Measurements from ENCODE around the gene ABHD4.

The ABHD4 gene

DNA sequence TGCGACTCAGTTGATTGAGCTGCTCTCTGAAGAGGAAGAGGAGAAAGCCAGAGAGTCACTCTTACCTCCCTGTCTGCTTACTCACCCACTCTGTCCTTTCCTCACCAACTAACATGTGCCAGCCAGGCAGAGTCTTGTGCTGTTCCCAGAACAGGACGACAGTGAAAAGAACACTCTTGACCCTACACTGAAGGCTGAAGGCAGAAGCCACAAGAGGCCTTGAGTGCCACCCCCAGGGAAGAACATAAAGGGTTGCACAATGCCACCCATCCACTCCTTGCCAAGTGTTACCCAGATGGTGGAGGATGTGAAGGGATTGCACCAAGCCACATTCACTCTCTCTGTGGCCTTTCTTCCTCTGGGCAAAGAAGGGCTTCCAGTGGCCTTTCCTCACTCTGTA, 12.8 kb downstream of the ABHD4 start:
- TF ChIP-seq, protein P1, sequence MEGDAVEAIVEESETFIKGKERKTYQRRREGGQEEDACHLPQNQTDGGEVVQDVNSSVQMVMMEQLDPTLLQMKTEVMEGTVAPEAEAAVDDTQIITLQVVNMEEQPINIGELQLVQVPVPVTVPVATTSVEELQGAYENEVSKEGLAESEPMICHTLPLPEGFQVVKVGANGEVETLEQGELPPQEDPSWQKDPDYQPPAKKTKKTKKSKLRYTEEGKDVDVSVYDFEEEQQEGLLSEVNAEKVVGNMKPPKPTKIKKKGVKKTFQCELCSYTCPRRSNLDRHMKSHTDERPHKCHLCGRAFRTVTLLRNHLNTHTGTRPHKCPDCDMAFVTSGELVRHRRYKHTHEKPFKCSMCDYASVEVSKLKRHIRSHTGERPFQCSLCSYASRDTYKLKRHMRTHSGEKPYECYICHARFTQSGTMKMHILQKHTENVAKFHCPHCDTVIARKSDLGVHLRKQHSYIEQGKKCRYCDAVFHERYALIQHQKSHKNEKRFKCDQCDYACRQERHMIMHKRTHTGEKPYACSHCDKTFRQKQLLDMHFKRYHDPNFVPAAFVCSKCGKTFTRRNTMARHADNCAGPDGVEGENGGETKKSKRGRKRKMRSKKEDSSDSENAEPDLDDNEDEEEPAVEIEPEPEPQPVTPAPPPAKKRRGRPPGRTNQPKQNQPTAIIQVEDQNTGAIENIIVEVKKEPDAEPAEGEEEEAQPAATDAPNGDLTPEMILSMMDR (conservative IDR thresholded peaks at IDR 0.05; ENCODE audit: low read length): no peak
- no peak for TF ChIP-seq EZH2phosphoT487 (IDR thresholded peaks at IDR 0.05; ENCODE audit: borderline replicate concordance)
- H3K79me2 ChIP-seq (ENCODE audit: insufficient read depth, low read length): no peaks in the 10 kb centered on the region
- no peaks in the 10 kb centered on the region; the same call in 1 of the 2 replicates for H3K36me3 ChIP-seq (ENCODE audit: insufficient read depth, low read length)
- no peaks in the 10 kb centered on the region for H3K9me3 ChIP-seq (ENCODE audit: insufficient read depth, low read depth, low read length)
- no peak overlapping the region for H3K4me3 ChIP-seq (ENCODE audit: low read length, poor library complexity, severe bottlenecking)
- no peaks in the 10 kb centered on the region for H3K27me3 ChIP-seq (ENCODE audit: insufficient read depth, low read length, poor library complexity, severe bottlenecking)
- no peaks in the 10 kb centered on the region for H3K4me1 ChIP-seq (ENCODE audit: insufficient read depth, low read length, poor library complexity, severe bottlenecking)
- H3F3A ChIP-seq (ENCODE audit: low read depth): no peaks in the 10 kb centered on the region
- no peak overlapping the region for H3K4me2 ChIP-seq (ENCODE audit: low read depth, low read length, poor library complexity, severe bottlenecking)
- H3K9ac ChIP-seq (ENCODE audit: low read depth, low read length, poor library complexity, severe bottlenecking): no peak overlapping the region
- H3K9me2 ChIP-seq (replicated peaks; ENCODE audit: low read depth, low read length): no peaks in the 10 kb centered on the region
- H4K20me1 ChIP-seq (ENCODE audit: insufficient read depth, low read length, poor library complexity, severe bottlenecking): no peaks in the 10 kb centered on the region
- H2AFZ ChIP-seq (ENCODE audit: low read length): no peak overlapping the region

DNA sequence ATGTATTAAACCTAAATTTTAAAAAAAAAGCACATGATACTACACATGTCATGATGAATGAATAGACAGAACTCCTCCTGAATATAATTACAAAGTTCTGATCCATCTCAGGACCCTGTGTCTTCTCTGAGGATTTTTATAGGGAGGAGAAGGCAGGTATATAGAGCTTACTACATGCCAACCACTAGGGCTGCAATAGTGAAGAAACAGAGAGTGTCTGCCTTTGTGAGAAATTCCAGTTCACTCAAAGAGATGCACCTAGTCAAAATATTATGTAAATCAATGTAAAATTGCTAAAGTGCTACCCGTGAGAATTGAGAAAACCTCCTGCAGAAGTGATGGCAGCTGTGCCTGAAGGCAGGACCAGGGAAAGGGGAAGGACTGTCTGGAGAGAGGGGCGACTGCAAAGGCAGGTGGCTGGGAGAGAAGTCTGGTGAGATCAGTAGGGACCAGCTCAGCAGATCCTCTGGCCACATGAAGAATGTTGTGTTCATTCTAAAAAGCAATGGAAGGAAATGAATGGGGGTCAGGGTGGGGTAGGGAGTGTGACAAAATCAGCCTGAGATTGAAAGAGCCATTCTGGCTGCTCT, 15.1 kb downstream of the ABHD4 start:
- no peaks in the 10 kb centered on the region for H3K4me1 ChIP-seq (ENCODE audit: insufficient read depth, low read length, poor library complexity, severe bottlenecking)
- H3F3A ChIP-seq (ENCODE audit: low read depth): no peaks in the 10 kb centered on the region
- no peaks in the 10 kb centered on the region for H3K27me3 ChIP-seq (ENCODE audit: insufficient read depth, low read length, poor library complexity, severe bottlenecking)
- H3K9me3 ChIP-seq (ENCODE audit: insufficient read depth, low read depth, low read length): no peaks in the 10 kb centered on the region
- no peak overlapping the region for H3K4me2 ChIP-seq (ENCODE audit: low read depth, low read length, poor library complexity, severe bottlenecking)
- no peak overlapping the region for H2AFZ ChIP-seq (ENCODE audit: low read length)
- H3K9ac ChIP-seq (ENCODE audit: low read depth, low read length, poor library complexity, severe bottlenecking): no peak overlapping the region
- no peaks in the 10 kb centered on the region; the same call in 1 of the 2 replicates for H3K36me3 ChIP-seq (ENCODE audit: insufficient read depth, low read length)
- H3K79me2 ChIP-seq (ENCODE audit: insufficient read depth, low read length): no peaks in the 10 kb centered on the region
- H3K9me2 ChIP-seq (replicated peaks; ENCODE audit: low read depth, low read length): no peaks in the 10 kb centered on the region
- H4K20me1 ChIP-seq (ENCODE audit: insufficient read depth, low read length, poor library complexity, severe bottlenecking): no peaks in the 10 kb centered on the region
- TF ChIP-seq EZH2phosphoT487 (IDR thresholded peaks at IDR 0.05; ENCODE audit: borderline replicate concordance): no peak
- TF ChIP-seq, protein P1 (conservative IDR thresholded peaks at IDR 0.05; ENCODE audit: low read length): 0 out of 2 replicates have a peak, but pooled peaks have one; percentile 10
- no peak overlapping the region for H3K4me3 ChIP-seq (ENCODE audit: low read length, poor library complexity, severe bottlenecking)

- no peak overlapping the region for H3K4me2 ChIP-seq (ENCODE audit: low read depth, low read length, poor library complexity, severe bottlenecking)
- no peak overlapping the region for H3K4me3 ChIP-seq (ENCODE audit: low read length, poor library complexity, severe bottlenecking)
Observed at GRCh38 chr14:22613736-22614239, 15.7 kb downstream of the ABHD4 start.

More at GRCh38 chr14:22613736-22614239, 15.7 kb downstream of the ABHD4 start:
- Histone ChIP-seq H4K20me1 (ENCODE audit: insufficient read depth, low read length, poor library complexity, severe bottlenecking) (no peaks in the 10 kb centered on the region), H3K9me2 (replicated peaks; ENCODE audit: low read depth, low read length) (no peaks in the 10 kb centered on the region), H3K79me2 (ENCODE audit: insufficient read depth, low read length) (no peaks in the 10 kb centered on the region), H3F3A (ENCODE audit: low read depth) (no peaks in the 10 kb centered on the region), H3K4me1 (ENCODE audit: insufficient read depth, low read length, poor library complexity, severe bottlenecking) (no peaks in the 10 kb centered on the region), H3K36me3 (ENCODE audit: insufficient read depth, low read length) (no peaks in the 10 kb centered on the region; the same call in 1 of the 2 replicates), H3K9me3 (ENCODE audit: insufficient read depth, low read depth, low read length) (no peaks in the 10 kb centered on the region), H3K9ac (ENCODE audit: low read depth, low read length, poor library complexity, severe bottlenecking) (no peak overlapping the region), H2AFZ (ENCODE audit: low read length) (no peak overlapping the region), H3K27me3 (ENCODE audit: insufficient read depth, low read length, poor library complexity, severe bottlenecking) (no peaks in the 10 kb centered on the region)
- TF ChIP-seq, protein P1 (conservative IDR thresholded peaks at IDR 0.05; ENCODE audit: low read length): no peak
- no peak for TF ChIP-seq EZH2phosphoT487 (IDR thresholded peaks at IDR 0.05; ENCODE audit: borderline replicate concordance)
